PC-9 (cell line): ENCODE measurements around the gene TSHR.

ENCODE experiments used
- CTCF ChIP-seq: fragments of 200-600 bp; sonication (generic); conservative IDR thresholded peaks from 2 replicates; pipeline ENCODE4 v1.6.1; 2017; ENCODE audit warnings: mixed run types, antibody characterized with exemption, mild to moderate bottlenecking, moderate library complexity
- EZH2 ChIP-seq: fragments of 200-600 bp; sonication (generic); IDR thresholded peaks from 2 replicates; pipeline ENCODE4 v1.8.0; 2017; ENCODE audit warnings: antibody characterized with exemption, low read depth

GRCh38 chr14:81165188-81165587 is 209.8 kb downstream of the TSHR start:
- TF ChIP-seq CTCF, result no peak
- no peak for TF ChIP-seq EZH2
